HK-2 (cell line): Measurements from ENCODE around the gene JAKMIP1.

ENCODE experiments used
- DNase-seq: peaks from one replicate; pipeline ENCODE4 v3.0.0-alpha.2; 2018; ENCODE audit not compliant: unreplicated experiment

The JAKMIP1 gene

DNA sequence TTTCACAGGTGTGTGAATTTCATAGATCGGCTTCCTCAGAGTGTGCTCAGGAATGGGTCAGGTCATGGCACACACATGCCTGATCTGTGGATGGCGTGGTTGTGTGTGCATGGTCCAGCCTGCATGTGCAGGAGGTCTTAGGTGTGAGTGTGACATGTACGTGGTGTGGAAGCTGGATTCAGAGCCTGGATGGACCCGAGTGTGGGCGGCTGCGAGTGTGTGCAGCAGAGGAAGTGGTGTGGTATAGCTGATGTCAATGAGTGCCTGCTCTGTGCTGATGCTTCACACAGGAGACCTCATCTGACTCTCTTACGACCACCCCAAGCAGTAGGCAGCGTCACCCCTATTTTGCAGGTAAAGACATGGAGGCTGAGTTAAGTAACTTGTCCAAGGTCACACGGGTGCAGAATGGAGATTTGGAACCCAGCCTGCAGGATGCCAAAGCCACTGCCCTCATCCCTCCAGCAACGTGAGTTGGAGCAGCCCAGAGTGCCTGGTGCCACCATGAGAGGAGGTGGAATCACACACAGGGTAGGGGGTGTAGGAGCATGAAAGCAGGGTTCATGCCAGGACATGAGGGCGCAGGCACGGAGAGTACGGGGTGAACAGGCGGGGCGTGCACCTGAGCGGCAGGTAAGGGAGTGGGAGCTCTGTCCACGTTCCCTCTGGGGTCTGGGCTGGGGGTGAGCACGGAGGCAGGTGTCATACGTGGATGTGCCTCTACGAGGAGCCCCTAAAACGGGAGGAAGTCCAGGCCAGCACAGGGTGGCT lies 157.9 kb downstream of the JAKMIP1 start:
- DNase-seq = no peak

DNA sequence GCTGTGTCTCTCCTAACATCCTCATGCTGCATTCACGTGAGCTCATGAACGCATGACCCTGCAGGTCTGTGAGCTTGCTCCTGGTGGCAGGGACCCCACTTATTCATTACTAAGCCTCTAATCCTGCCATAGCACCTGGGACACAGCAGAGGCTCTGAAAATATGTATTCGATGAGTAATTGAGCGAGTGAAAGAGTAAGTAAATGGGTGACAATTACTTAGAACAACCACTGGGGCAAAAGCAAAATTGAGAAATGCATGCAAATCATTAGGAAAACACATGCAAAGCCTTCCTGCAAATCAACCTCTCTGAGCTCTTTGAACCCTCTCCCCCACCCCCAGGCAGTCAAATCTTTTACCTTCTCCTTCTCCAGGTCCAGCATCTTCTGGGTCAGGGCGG lies 158.5 kb downstream of the JAKMIP1 start:
- no peak for DNase-seq

DNA sequence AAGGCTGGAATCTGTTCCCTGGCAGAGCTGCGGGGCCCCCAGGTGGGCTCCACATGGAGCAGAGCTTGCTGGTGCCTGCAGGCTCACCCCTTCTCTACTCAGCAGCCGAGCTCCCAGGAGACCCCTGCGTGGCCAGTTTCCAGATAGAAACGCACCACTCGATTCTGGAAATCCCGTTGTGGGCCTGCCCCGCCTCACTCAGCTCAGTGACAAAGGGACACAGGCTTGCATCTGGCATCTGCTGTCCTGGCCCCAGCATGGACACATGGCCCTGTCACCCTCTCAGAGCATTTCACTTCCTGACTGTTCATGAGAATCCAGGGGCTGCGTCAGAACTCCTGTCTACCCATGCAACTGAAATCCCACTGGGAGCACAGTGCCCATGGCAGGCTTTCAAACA lies 161.6 kb downstream of the JAKMIP1 start:
- DNase-seq = no peak

DNA sequence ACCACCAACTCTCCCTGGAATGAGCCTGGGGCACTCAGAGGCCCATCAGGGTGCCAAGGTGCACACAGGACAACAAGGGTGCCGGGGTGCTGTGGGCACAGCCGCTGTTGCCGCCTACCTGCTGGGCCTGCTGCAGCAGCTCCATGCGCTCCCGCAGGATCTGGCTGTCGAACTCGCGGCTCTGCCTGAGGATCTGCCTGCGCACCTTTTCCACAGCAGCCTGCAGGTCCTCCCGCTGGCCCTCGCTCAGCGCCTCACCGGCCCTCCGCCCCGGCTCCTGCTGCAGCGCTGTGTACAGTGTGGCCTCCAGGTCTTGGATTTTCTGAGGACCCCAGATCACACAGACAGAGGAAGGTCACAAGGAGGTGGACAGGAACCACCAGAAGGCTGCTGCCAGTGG lies 164.6 kb downstream of the JAKMIP1 start:
- no peak for DNase-seq

DNA sequence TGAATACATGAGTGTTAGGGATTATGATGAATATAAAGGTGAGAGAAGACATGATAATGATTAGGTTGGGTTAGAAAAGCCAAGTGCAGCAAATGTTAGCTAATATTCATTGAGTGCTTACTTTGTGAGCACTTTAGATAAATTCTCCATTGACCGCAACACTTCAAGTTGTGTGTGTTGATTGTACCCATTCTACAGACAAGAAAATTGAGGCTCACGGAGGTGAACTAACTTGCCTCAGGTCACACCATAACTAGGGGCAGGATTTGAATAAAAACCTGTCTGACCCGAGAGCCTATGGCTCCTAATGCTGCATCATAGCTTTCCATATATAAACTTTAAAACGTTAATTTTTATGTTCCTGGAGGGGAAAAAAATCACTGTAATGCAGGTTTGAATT lies 167.0 kb downstream of the JAKMIP1 start:
- DNase-seq = no peak

DNA sequence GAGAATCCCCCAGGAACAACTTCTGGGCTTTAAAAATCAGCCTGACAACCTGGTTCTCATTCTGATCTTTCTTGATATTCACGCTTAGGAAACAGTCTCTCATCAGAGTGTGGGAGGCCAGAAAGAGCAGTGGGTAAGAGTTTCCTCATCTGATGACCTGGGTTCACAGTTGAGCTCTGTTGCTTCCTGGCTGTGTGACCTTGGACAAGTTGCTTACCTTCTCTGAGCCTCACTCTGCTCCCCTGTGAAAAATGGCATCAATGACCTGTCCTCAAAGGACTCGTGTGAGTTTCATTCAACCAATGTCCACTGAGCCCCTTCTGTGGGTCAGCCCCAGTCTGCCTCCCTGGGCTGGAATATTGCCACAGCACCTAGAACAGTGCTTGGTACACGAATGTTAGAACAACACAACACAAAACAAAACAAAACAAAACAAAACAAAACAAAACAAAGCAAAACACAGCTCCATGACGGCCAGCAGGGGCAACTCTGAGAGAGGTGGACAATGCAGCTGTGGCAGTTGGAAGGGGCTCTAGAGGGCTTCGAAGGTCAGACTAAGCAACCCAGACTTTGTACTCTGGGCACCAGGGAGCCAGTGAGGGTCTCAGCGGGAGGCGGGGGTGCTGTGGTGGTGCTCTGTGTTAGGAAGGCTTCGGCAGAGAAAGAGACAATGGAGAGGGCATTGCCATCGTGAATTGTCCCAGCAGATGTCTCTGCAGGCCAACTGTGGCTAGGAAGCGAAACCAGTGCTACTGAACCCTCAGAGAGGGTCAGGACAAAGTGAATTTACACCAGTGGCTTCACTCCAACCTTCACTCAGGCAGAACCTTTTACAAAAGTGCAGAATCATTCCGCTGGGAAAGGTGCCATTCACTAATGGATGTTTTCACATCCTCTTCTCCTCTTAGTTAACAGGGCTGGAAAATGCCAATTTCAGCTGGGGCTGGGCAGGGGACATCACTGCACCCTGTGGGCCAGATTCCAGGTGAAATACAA lies 167.8 kb downstream of the JAKMIP1 start:
- DNase-seq = no peak

DNA sequence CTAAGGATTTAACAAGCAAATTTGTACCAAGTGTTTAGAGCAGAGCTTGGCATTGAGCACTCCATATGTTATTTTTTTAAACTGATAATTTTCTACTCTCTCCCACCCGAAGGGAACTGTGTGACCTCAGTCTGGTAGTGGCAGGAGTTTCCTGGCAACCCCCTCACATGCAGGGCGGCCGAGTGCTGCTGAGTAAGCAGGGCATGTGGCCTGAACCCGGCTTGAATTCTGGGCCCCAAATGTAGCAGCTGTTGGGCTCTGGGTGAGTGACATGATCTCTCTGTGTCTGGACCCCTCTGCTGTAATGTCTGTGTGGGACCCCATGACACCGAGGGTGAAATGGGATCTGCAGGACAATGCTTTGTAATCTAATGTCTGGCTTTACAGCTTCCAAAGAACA lies 168.5 kb downstream of the JAKMIP1 start:
- no peak for DNase-seq

DNA sequence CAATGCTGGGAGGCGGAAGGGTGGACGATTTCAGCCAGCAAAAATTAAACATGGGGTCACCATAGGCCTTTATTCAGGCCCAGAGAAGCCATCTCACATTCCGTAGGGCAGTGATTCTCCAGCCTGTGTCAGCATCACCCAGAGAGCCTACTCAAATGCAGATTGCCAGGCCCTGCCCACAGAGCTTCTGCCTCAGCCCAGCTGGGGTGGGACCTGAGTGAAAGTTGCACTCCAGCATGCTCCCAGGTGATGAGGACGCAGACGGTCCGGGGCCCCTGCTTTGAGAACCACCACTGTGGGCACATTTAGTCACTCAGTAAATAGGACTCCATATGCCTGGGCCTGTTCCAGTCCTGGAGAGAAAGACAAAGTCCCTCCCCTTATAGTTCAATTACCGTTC lies 169.7 kb downstream of the JAKMIP1 start:
- no peak for DNase-seq

DNA sequence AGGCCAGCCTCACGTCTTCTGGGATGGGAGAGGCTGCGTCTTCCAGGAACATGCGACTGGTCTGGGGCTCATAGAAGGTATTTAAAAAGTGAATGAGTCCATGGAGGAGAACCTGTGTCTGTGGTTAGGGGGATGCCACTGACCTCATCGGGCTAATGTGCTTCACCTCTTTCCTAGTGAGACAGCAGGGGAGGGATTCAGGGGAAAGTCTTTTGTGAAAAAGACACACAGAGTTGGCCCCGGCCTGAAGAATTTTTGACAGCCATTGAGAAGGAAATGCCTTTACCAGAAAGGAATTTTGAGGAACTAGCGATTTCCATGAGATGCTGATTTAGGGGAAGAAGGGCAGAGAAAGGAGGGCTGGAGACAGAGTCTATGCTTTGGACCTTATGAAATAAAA lies 171.1 kb downstream of the JAKMIP1 start:
- no peak for DNase-seq

DNA sequence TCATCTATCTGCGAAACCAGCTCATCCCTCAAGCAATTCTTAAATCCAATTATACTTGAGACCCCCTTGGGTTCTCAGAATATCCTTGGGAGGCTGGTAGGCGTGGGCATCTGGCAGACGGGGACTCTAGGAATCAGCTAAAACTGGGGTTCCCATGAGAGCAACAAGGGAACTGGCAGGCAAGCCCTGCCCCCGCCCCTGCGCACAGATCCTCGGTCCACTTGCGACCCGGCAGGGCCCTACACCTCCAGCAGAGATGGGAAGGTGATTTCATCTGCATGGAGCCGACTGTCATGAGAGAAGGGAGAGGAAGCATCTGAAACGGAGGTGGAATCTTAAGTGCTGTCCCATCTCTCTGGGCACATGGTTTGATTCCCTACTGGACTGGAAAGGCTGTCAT lies 172.2 kb downstream of the JAKMIP1 start:
- no peak for DNase-seq

DNA sequence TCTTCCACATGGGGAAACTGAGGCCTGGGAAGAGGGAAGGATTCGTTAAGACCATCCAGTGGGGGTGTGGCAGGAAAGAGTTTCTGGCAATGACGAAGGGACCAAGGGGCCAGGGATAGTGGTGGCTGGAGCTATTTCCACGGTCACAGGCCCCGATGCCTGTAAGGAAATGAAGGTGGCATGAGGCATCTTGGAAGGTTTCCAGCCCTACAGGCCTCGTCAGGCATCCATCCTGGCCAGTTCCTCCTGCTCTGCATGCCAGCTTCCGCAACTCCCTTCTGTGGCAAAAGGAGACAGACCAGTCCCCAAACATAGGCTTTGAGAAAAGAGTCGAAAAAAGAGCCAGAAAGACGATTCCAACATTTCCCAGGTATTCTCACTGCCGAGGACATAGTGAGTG lies 173.0 kb downstream of the JAKMIP1 start:
- no peak for DNase-seq

DNA sequence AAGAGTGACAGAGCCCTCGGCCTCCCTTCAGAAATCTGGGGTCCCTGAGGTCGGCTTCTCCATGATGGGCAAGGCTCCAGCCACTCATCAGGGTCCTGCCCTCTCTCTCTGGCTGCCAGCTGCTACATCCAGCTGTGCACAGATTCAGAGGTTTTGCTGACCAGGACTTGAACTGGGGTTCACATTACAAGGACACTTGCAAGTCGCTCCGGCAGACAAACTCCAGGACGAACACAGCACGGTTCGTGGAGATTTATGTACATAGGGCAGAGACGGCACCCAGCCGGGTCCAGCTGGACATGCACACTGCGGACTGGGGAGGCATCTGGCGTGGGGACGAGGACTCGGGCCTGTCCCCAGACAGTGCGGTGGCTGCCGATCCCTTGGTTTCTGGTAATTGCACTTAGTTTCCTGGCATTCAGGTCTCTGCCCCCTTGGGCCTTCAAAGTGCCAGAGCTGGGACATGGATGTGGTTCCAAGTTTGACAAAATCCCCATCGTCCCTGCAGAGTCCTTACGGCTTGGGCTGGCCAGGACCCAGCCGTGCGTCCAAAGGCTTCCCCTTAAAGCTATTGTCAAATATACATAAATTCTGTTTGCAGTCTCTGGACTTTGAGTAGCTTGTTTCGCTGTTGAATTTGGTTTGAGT lies 175.9 kb downstream of the JAKMIP1 start:
- DNase-seq = no peak

DNA sequence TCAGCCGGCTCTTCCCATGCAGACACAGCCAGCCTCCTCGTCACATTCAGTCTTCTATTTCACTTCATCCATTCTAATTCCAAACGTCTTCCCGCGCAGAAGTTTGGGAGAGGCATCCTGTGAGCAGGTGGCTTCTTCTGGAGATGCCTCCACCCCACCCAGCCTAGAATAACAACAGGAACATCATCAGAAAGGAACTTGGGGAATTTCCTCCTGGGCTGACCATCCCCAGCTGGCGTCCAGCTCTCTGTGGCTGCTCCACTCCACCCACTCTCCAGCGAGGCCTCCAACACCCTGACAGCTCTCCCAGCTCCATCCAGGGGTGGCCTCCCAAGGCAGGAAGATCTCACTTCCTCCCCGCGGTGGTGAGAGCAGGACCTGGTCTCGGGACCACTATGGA lies 176.6 kb downstream of the JAKMIP1 start:
- DNase-seq = no peak

DNA sequence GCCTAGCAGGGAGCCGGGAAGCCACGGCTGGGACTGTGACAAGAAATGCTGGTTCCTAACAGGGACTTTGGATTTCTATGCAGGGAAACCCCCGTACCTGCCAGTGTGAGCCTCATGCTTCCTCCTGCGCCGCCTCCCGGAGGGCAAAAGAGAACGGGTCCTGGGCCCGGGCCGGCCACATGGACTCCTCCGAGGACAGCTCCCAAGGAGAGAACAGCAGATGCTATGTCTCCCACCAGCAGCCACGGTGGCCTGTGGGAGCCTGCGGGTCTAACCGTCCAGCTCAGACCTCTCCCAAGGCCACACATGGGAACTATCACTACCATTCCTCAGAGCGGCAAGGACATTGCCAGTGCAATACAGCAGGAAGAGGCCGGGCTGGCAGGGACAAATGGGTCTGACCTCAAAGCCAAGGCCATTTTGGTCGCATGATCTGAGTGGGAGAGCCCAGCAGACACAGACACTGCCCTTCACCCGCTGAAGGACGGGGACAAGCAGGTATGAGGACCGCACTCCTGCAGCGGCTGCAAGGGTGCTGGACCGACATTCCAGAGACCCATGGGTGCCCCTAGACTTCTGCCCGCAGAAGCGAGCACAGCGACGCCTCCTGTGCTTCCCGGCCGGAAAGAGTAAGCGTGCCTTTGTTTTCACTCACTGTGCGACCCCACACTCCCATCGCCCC lies 177.6 kb downstream of the JAKMIP1 start:
- no peak for DNase-seq

DNA sequence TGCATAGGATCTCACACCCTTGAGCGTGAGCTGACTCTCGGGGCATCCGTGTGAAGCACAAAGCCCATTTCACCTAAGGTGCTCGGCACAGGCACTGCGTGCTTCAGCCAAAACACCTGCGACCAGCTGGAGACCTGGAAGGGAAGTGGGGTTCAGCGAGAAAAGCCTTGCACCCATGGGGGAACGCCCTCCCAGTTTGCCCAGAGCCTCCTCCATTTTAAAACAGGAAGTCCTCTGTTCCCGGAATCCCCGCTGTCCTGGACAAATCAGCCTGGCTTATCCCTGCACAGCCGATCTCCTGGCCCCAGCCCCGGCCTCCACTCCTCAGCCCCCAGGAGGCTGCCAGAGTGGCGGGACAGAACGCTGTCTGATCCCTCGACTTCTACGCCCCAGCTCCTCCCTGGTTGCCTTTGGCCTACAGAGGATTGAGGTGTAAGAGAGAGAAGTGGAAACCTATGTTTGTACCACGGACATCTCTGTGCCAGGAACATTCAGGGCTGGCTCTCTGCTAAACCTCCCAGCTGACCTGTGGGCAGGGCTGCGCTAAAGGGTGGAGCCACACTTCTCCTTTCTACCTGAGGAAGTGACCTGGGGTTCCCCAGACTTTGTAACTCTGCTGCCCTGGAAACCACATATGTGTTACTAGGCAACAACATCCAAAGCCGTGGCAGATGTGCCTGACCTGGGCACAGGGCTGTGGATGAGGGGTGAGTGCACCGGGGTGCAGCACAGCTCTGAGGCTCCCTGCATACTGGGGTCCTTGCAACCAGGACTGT lies 178.3 kb downstream of the JAKMIP1 start:
- DNase-seq = no peak

DNA sequence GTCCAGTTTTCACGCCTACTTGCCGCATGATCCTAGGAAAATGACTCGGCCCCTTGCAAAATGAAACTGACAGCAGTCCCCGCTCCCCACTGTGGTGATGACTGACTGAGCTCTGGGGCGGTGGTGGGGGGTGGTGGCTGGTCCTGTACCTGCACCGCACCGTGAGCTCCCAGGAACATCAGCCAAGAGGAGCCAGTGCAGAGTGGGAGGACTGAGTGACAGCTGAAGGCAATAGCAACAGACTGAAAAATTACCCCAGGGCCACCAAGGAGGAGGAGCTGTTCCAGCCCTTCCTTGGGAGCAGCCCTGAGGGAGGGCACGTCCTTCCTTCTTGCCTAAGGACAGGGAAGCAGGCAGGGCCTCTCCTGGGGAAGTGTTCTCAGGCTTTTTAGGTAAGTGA lies 179.7 kb downstream of the JAKMIP1 start:
- DNase-seq = no peak

DNA sequence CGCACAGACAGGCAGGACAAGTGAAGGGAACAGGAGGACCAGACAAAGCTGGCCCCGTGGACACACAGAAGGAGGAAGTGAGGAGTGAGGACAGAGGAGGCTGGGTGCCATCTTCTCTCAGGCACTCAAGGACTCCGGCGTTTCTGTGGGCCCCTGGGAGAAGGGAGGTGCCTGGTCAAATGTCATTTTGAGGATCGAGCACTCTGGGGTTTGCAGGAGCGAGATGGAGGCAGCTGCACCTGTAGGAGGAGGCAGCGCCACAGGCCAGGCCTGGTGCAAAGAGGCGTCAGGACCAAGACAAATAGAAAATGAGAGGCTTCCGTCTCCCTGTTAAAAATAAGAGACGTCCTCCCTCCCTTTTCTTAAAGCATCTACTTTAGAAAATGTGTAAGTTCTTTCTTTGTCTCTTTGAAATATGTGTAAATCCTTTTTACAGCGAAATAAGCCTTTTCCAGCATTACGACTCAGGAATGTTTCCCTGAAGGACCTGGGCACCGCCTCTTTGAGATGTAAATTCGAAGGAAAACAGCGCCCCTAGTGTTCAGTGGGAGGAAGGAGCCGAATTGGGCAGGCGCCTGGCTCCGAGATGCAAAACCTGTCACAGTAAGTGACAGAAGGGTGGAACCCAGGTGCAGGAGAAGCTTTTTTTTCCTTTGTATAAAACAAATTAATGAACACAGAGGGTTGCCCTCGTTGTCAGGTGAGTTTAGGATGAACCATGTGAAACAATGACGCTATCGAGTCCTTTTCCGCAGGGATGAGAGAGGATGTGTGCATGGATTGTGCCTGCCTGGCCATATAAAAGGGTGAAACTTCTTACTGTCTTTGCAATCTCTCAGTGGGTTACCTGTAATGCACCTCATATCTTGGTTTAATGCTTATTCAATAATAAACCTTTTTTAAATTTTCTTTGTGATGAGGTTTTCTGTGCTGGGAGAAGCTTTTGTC lies 180.8 kb downstream of the JAKMIP1 start:
- peak; percentile 40 for DNase-seq

DNA sequence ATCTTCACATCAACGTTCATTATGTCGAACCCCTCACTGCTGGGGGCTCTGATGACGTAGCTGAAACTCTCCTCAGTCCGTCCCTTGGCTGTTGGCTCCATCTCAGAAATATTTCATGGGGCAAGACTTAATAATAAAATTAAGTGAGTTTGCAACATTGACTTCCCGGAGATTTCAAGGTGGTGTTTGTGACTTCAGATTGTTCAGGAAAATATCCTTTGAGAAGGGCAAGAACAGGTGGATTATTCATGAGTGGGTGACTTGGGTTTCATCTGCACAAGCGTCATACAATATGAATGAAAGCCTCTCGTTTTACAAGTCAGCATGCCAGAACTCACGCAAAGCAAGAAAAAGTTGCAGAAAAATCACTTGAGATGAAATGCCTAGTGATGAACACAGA lies 182.0 kb downstream of the JAKMIP1 start, which contains the start of gene C4orf50:
Gene C4orf50, minus strand, starts transcription at position 101 of the 400 bp plus-strand sequence.
- no peak for DNase-seq

DNA sequence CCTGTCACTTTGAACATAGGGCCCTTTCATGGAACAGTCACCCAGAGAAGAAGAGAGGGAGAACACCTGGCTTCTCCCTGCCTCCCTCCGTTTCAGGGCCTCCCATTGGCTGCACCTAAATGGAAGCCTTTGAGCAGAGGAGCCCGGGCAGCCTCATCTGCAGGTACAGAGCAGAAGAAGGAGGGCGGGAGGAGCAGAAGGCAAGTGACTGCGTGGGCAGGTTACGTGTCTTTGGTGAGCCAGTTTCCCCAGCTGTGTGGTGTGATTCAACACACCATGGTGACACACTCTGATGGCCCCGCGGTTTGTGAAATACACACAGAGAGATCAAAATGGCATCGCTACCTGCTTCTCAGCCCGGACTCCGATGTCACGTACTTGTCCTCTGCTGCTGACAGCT lies 182.5 kb downstream of the JAKMIP1 start:
- no peak for DNase-seq

DNA sequence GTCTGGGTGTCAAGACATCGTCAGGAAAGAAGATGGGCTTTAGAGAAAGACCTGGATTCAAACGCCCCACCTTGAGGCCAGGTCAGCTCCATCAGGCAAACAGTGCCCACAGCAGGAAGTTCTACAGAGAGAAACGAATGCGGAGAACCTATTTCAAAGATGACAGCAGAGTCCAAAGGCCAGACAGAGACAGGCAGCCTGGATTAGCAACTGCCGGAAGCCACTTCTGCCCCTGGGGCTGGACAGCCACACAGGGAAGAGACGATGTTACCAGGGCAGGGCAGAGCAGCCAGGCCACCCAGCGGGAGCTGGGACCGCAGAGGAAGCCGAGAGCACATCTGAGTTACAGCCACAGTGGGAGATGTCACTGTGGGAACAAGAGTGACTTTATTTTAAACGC lies 183.3 kb downstream of the JAKMIP1 start:
- no peak for DNase-seq
